Trophoblast cell (in vitro differentiated cells and primary cell): ENCODE data around the gene SSPN.

Experiments used
- DNase-seq, 2 donors: peaks; one replicate each; pipeline ENCODE4 v3.0.0-alpha.2; 2016
- H2AFZ ChIP-seq: 2 replicates; pipeline ENCODE4 v1.6.1; 2013; ENCODE audit warnings: low read length, moderate library complexity, mild to moderate bottlenecking; ENCODE audit not compliant: insufficient read depth, poor library complexity
- H2AK5ac ChIP-seq: 2 replicates; pipeline ENCODE4 v1.6.1; 2013; ENCODE audit warnings: mild to moderate bottlenecking, low read length
- H2BK120ac ChIP-seq: 2 replicates; pipeline ENCODE4 v1.6.1; 2013; ENCODE audit warnings: low read length, mild to moderate bottlenecking, moderate library complexity; ENCODE audit not compliant: insufficient read depth, poor library complexity
- H2BK12ac ChIP-seq: 2 replicates; pipeline ENCODE4 v1.6.1; 2013; ENCODE audit warnings: mild to moderate bottlenecking, low read length, moderate library complexity
- H2BK5ac ChIP-seq: 2 replicates; pipeline ENCODE4 v1.6.1; 2013; ENCODE audit warnings: low read length, low read depth, moderate library complexity, mild to moderate bottlenecking; ENCODE audit not compliant: poor library complexity
- H3K14ac ChIP-seq: 2 replicates; pipeline ENCODE4 v1.6.1; 2013; ENCODE audit warnings: mild to moderate bottlenecking, low read length
- H3K18ac ChIP-seq: 2 replicates; pipeline ENCODE4 v1.6.1; 2013; ENCODE audit warnings: mild to moderate bottlenecking, low read length
- H3K23ac ChIP-seq: 2 replicates; pipeline ENCODE4 v1.6.1; 2013; ENCODE audit warnings: low read length
- H3K27ac ChIP-seq: 2 replicates; pipeline ENCODE4 v1.5.1; 2013; ENCODE audit warnings: low read depth, mild to moderate bottlenecking, inconsistent platforms, low read length, moderate library complexity
- H3K27me3 ChIP-seq: 2 replicates; pipeline ENCODE4 v1.6.1; 2013; ENCODE audit warnings: inconsistent platforms, mild to moderate bottlenecking, low read length, moderate library complexity; ENCODE audit not compliant: insufficient read depth
- H3K36me3 ChIP-seq, 2 experiments: 1 replicate in 1 of 2; 2 replicates in 1 of 2; pipeline ENCODE4 v1.6.1; 2013; ENCODE audit warnings: low read length in 2 of 2, mild to moderate bottlenecking in 2 of 2, moderate library complexity in 1 of 2; ENCODE audit not compliant: insufficient read depth in 2 of 2, control insufficient read depth in 1 of 2
- H3K4ac ChIP-seq: 2 replicates; pipeline ENCODE4 v1.6.1; 2013; ENCODE audit warnings: low read depth, mild to moderate bottlenecking, low read length, moderate library complexity
- H3K4me1 ChIP-seq, 2 experiments: 1 replicate in 1 of 2; 2 replicates in 1 of 2; pipeline ENCODE4 v1.6.1; 2013; ENCODE audit warnings: low read length in 2 of 2, mild to moderate bottlenecking in 2 of 2, moderate library complexity in 1 of 2; ENCODE audit not compliant: insufficient read depth in 2 of 2, control insufficient read depth in 1 of 2
- H3K4me2 ChIP-seq: 2 replicates; pipeline ENCODE4 v1.6.1; 2013; ENCODE audit warnings: inconsistent platforms, mild to moderate bottlenecking, low read length, moderate library complexity
- H3K4me3 ChIP-seq: 2 replicates; pipeline ENCODE4 v1.5.1; 2013; ENCODE audit warnings: mild to moderate bottlenecking, low read depth, low read length, inconsistent platforms
- H3K79me1 ChIP-seq: one replicate; pipeline ENCODE4 v1.6.1; 2013; ENCODE audit warnings: low read length
- H3K79me2 ChIP-seq: 2 replicates; pipeline ENCODE4 v1.6.1; 2013; ENCODE audit warnings: low read length, mild to moderate bottlenecking; ENCODE audit not compliant: control insufficient read depth, insufficient read depth, poor library complexity
- H3K9ac ChIP-seq: 2 replicates; pipeline ENCODE4 v1.6.1; 2013; ENCODE audit warnings: mild to moderate bottlenecking, low read length
- H3K9me3 ChIP-seq: 2 replicates; pipeline ENCODE4 v1.6.1; 2013; ENCODE audit warnings: low read depth, mild to moderate bottlenecking, control low read depth, inconsistent platforms, low read length; ENCODE audit not compliant: insufficient read depth
- H4K12ac ChIP-seq: 2 replicates; pipeline ENCODE4 v1.6.1; 2013; ENCODE audit warnings: low read depth, mild to moderate bottlenecking, low read length, moderate library complexity
- H4K8ac ChIP-seq: 2 replicates; pipeline ENCODE4 v1.6.1; 2013; ENCODE audit warnings: low read depth, mild to moderate bottlenecking, low read length, moderate library complexity
- H4K91ac ChIP-seq: one replicate; pipeline ENCODE4 v1.6.1; 2013; ENCODE audit warnings: low read depth, mild to moderate bottlenecking, low read length, moderate library complexity
- WGBS: extraction: QIAGEN DNeasy Blood & Tissue Kit; methylation state at CpG from one replicate; pipeline ENCODE4 v1.1.7; 2013; ENCODE audit warnings: missing lambda C conversion rate; ENCODE audit not compliant: insufficient read length, insufficient coverage; ENCODE audit errors: extremely low coverage; 5-methylcytosine and 5-hydroxymethylcytosine counted together

SSPN gene

GRCh38 chr12:26279908-26280307, 84.5 kb downstream of the SSPN start:
- Histone ChIP-seq H3K18ac (no peak overlapping the region), H3K79me1 (peaks cover 2% of the 10 kb centered on the region), H4K12ac (no peak overlapping the region), H2BK120ac (no peak overlapping the region), H3K4me3 (no peak overlapping the region), H3K36me3 (no peaks in the 10 kb centered on the region), H4K91ac (no peak overlapping the region), H3K4ac (no peak overlapping the region), H3K79me2 (no peaks in the 10 kb centered on the region), H4K8ac (no peak overlapping the region), H3K14ac (no peak overlapping the region), H3K27me3 (no peaks in the 10 kb centered on the region), H3K9me3 (no peaks in the 10 kb centered on the region), H2BK5ac (no peak overlapping the region), H2BK12ac (no peak overlapping the region), H3K23ac (no peak overlapping the region), H3K9ac (no peak overlapping the region), H3K4me1 (peaks cover 2 to 3% of the 10 kb centered on the region in 2 experiments), H2AFZ (no peak overlapping the region), H2AK5ac (no peak overlapping the region), H3K4me2 (no peak overlapping the region), H3K27ac (no peak overlapping the region)
- no peak for DNase-seq
- no CpG with 5 or more reads among the region's 5 CpGs for WGBS

- Histone ChIP-seq H2BK5ac (no peak overlapping the region), H2AK5ac (no peak overlapping the region), H3K18ac (no peak overlapping the region), H3K4me3 (no peak overlapping the region), H3K4ac (no peak overlapping the region), H4K8ac (no peak overlapping the region), H3K36me3 (no peaks in the 10 kb centered on the region), H3K4me1 (no peaks in the 10 kb centered on the region), H4K91ac (no peak overlapping the region), H3K79me1 (no peaks in the 10 kb centered on the region), H3K9ac (no peak overlapping the region), H2BK12ac (no peak overlapping the region), H4K12ac (no peak overlapping the region), H3K27me3 (no peaks in the 10 kb centered on the region), H3K14ac (no peak overlapping the region), H3K23ac (no peak overlapping the region), H2AFZ (no peak overlapping the region), H3K27ac (no peak overlapping the region), H2BK120ac (no peak overlapping the region), H3K4me2 (no peak overlapping the region), H3K79me2 (no peaks in the 10 kb centered on the region), H3K9me3 (peaks cover 2% of the 10 kb centered on the region)
- DNase-seq = no peak
- no CpG with 5 or more reads among the region's 3 CpGs for WGBS
Observed at GRCh38 chr12:26280869-26281268, 85.5 kb downstream of the SSPN start.

- Histone ChIP-seq H3K9me3 (peaks cover 2% of the 10 kb centered on the region), H2BK5ac (no peak overlapping the region), H3K18ac (no peak overlapping the region), H3K36me3 (no peaks in the 10 kb centered on the region), H2BK12ac (no peak overlapping the region), H2AFZ (no peak overlapping the region), H3K79me2 (no peaks in the 10 kb centered on the region), H3K4me3 (no peak overlapping the region), H3K27me3 (no peaks in the 10 kb centered on the region), H3K4me1 (no peaks in the 10 kb centered on the region), H4K8ac (no peak overlapping the region), H3K4ac (no peak overlapping the region), H3K23ac (no peak overlapping the region), H4K91ac (no peak overlapping the region), H2AK5ac (no peak overlapping the region), H3K9ac (no peak overlapping the region), H4K12ac (no peak overlapping the region), H3K79me1 (no peaks in the 10 kb centered on the region), H2BK120ac (no peak overlapping the region), H3K27ac (no peak overlapping the region), H3K4me2 (no peak overlapping the region), H3K14ac (no peak overlapping the region)
- WGBS = no CpG with 5 or more reads among the region's 4 CpGs
- no peak for DNase-seq
Observed at GRCh38 chr12:26281320-26281719, 85.9 kb downstream of the SSPN start.

- H4K91ac ChIP-seq = no peak overlapping the region
- no peaks in the 10 kb centered on the region for H3K27me3 ChIP-seq
- no peak overlapping the region for H3K18ac ChIP-seq
- H3K23ac ChIP-seq = no peak overlapping the region
- H2BK5ac ChIP-seq = no peak overlapping the region
- no peak overlapping the region for H4K12ac ChIP-seq
- H2AK5ac ChIP-seq = no peak overlapping the region
- H3K4me2 ChIP-seq = no peak overlapping the region
- H3K9me3 ChIP-seq = peaks cover 2% of the 10 kb centered on the region
- H2BK12ac ChIP-seq = no peak overlapping the region
- DNase-seq = no peak
- H3K79me2 ChIP-seq = no peaks in the 10 kb centered on the region
- H4K8ac ChIP-seq = no peak overlapping the region
- no peak overlapping the region for H3K4ac ChIP-seq
- H2BK120ac ChIP-seq = no peak overlapping the region
- H3K36me3 ChIP-seq = no peaks in the 10 kb centered on the region
- no peak overlapping the region for H3K9ac ChIP-seq
- no peaks in the 10 kb centered on the region for H3K79me1 ChIP-seq
- no peak overlapping the region for H2AFZ ChIP-seq
- no peak overlapping the region for H3K4me3 ChIP-seq
- H3K14ac ChIP-seq = no peak overlapping the region
- H3K27ac ChIP-seq = no peak overlapping the region
- no peaks in the 10 kb centered on the region for H3K4me1 ChIP-seq
- WGBS = no CpG with 5 or more reads among the region's 4 CpGs
Observed at GRCh38 chr12:26282339-26282940, 87.1 kb downstream of the SSPN start.
